Left forelimb (tissue), 1 donor: ENCODE data around the gene IL1RAP.

ENCODE experiments used
- DNase-seq: peaks from one replicate; pipeline ENCODE4 v3.0.0-alpha.2; 2018; ENCODE audit warnings: low spot score

The IL1RAP gene

GRCh38 chr3:190541560-190541959 lies 27.7 kb downstream of the IL1RAP start:
- DNase-seq: no peak

DNA sequence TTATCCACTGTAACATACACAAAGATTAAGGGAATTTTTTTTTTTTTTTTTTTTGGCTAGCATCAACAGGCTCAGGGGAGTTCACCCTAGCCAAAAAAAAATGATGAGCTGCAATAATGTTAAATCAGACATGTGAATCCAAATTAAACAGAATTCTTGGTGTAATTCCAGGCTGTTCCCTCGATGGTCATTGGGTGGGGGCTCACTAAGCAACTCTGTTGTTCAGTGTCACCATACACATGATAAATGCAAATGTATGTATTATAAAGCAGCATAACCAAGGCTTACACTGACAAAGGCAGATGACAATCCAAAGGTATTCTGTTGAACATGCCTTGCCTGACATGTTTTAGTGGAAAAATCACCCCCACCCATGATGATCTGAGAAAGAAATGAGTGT lies 29.0 kb downstream of the IL1RAP start:
- DNase-seq: peak; percentile 65

DNA sequence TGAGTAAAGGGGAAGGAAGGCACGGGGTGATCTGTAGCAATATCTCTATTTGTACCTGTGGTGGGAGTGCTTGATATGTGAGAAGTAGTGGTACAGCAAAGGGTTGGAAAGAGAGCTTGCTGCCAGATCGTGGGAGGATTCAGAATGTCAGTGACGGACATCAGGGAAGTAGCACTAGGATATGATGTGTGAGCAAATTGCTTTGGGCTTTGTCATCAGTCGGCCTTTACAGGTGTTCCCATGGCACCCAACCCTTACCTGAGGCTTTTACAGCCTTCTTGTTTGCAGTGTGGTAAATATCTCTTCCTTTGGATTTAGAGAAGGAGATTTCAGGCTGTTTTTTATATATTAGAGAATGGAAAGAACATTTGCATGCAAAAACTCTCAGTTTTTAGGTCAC lies 29.8 kb downstream of the IL1RAP start:
- DNase-seq: no peak

GRCh38 chr3:190545191-190545590 lies 31.3 kb downstream of the IL1RAP start:
- no peak for DNase-seq

DNA sequence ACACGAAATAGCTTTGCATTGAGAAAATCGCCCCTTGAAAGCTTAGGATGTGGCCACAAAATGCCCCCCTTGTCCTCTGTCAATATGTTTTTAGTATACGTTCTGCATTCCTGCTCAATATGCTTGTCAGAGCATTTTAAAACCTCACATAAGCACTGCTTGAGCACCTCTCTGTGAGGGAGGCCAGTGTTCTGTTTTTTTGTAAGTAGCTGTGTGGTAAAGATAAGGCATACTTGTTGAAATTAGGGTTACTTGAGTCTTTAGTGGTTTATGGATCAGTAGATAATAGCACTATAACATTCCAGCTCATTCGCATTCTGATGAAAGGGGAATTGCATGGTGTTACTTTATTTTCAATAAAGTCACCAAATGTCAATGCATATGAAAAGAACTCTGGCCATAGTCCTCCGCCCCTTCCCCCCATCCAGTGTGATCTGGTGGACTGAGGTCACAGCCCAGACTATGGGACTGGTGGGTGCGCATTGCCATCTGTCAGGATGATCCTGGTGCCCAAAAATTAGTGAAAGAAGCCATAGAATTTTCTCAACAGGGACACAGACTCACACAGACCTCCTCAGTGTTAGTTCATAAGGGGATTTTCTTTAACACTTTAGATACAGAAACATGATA lies 33.1 kb downstream of the IL1RAP start:
- no peak for DNase-seq

DNA sequence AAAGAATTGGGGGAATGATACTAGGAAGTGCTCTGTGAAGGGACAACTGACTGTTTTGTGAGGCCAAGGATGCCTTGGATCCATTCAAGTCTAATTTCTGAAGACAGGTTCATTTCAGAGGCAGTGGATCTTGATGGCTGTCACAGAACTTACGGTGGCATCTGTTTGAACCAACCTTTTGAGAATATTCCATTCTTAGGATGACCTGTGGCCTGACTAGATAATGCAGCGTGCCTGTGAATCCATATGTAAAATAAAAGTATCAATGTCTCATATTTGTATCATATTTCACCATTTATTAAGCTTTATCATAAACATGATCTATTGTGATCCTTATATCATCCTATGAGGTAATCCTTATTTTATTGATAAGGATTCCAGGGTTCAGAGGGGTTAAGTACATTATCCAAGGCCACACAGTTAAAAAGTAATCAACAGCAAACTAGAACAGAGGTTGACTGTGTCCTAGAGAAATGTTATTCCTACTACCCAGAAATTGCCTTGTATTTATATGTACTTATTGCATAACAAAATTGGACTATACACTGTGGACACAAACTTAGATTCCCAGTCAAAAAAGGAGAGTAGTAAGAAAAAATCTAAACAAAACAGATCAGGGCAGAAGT lies 34.3 kb downstream of the IL1RAP start:
- DNase-seq: no peak

DNA sequence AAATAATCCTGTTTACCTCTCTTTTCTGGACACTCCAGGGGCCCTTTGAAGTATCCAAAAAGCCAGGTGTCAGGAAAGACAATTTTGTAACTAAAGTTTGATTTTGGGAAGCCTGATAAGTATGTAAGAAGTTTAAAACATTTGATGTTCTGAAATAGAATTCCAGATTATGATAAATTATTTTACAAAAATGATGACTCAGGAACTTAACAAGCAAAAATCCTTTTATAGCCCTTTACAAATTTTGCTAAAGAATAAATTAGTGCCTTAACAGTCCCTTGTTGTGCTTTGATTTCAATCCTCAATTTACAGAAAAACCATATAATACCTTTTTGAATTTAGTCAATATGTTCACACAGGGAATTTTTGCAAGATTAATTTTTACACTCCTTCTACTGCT lies 38.1 kb downstream of the IL1RAP start:
- no peak for DNase-seq

DNA sequence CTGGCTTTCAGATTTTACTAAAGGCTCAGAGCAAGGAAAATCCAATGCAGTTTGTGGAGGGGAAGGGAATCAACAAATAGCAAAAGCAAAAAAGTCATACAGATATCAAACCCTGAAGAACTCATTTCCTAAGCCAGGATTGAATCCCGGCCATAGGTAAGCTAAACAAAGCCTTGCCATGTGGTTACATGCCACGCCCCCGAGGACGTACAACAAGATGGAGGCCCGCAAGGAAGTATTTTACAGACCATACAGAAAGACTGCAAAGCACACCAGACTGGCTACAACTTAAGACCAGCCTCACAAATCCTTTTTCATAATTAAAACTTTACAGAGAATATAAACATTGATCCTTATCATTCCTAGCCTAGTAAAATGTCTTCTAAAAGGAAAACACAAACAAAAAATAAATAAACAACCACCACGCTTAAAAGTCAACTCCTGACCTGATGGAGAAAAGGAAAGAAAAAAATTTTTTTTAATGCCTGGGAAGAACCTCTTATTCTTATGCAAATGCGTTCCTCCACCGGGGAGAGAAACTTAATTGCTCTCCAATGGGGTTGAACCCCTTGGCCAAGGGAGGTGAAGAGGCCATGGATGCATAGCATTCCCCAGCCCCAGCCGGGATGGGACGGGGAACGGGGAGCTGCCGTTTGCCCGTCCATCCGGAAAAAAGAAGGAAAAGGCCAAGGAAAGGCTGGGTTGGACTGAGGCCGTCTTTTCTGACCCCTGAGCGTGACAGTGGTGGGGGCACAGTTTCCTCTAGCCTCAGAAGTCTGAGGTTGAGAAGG lies 39.3 kb downstream of the IL1RAP start:
- DNase-seq: no peak

GRCh38 chr3:190554197-190554596 lies 40.3 kb downstream of the IL1RAP start:
- DNase-seq: no peak

DNA sequence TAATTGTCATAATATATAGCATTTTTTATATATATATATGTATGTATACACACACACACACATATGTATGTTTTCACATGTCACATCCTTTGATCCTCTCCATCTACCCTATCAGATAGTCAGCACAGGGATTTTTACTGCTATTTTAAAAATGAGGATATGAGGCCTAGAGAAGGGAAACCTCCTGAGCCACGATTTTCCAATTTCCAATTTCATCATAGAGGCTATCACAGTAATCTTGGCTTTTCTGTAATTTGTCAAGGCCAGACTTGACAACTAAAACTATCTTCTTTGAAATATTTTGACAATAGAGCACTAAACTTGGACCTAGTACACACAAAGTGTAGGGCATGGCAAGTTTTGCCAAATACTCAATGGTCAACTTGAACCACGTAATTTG lies 42.5 kb downstream of the IL1RAP start:
- DNase-seq: no peak

GRCh38 chr3:190557296-190557695 lies 43.4 kb downstream of the IL1RAP start:
- no peak for DNase-seq

GRCh38 chr3:190558316-190558715 lies 44.4 kb downstream of the IL1RAP start:
- no peak for DNase-seq

- DNase-seq: no peak
These were observed 44.9 kb downstream of the IL1RAP start for GRCh38 chr3:190558796-190559195.

DNA sequence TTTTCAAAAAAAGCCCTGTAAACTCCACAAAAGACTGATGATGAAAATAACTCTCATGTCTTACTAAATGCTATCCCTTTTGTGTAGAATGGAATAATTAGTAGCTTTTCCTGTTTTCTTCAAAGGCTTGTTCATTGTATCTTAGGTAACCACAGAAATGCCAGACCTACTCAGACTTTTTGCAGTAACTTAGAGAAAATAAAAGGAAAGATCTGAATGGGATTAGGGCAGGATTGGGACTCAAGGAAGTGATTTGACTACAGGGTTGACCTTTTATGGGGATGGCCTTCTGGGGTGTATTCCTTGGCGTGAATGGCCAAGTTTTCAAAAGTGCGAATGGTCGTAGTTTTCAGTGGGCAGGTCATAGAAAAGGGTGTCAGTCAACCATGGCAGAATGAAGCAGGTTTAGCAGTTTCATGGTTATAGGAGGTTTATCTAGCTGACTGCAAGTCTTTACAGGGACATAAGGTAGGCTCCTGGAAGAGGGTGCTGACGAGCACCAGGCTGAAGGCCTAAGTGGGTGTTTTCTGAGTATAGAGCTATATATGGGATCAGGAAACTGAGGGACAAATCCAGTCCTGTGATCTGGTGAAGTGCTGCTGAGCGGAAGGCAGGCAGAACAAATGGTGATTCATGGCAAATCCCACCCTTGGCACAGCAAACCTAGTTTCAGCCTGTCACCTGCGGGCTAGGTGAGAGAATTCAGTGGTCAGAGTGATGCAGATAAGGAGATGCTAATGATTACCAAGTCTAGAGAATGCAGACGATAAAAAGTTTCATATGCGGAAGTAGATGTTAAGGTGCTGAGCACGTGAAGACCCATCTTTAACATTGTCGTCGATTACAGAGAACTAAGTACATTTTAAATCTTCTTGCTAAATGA lies 46.4 kb downstream of the IL1RAP start:
- DNase-seq: no peak

GRCh38 chr3:190562866-190563510 lies 49.1 kb downstream of the IL1RAP start:
- DNase-seq: no peak

- DNase-seq: no peak
These were observed 50.3 kb downstream of the IL1RAP start for GRCh38 chr3:190564175-190564574.

- DNase-seq: no peak
These were observed 52.4 kb downstream of the IL1RAP start for GRCh38 chr3:190566043-190566933.

- DNase-seq: no peak
These were observed 54.2 kb downstream of the IL1RAP start for GRCh38 chr3:190568036-190568435.

GRCh38 chr3:190574473-190574872 lies 60.6 kb downstream of the IL1RAP start:
- no peak for DNase-seq

DNA sequence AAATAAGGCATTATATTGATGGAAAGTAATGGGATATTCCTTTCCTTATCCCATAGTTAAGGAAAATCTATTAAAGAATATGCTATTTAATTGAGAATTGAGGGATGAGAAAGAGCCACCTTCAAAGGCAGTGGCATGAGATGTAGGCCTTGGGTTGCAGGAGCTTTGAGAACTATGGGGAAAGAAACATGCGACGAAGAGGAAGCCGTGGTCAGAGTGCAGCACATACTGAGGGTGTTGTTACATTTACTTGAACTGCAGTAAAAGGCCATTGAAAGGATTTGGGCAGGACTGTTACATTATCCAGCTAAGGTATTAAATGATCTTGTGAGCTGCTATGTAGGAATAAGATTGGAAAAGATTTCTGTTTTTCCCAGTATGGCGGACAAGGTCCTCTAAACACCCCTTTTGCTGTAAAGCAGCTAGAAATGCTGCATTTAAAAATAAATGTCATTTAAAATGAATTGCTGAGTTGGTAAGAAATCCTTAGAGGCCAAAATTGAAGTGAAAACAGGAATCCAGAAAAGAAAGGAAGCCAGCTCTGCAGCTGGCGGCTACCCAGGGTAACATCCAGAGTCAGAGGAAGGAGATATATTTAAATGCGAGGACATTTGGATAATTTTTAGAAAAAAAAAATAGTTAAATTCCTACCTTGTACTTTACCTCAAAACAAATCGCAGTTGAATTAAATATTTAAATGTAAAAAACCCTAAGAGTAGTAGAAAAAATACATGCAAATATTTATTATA lies 61.7 kb downstream of the IL1RAP start:
- DNase-seq: no peak
